HepG2 (cell line): ENCODE results near the gene P3H2. TPM values are rescaled to one million over a fixed set of nuclear protein-coding genes. Genes with fewer than 3 reads are reported as not detected.

Experiments
- ATAC-seq: fragments of 200-7000 bp; cut with Tn5 transposase; 3 replicates; pipeline ENCODE4 v1.9.1; 2020; ENCODE audit warnings: mild to moderate bottlenecking, moderate library complexity
- BruUV-seq: library from RNA; stranded (reverse); fragments of 400-500 nt; replicated peaks from 2 replicates; lab custom pipeline; 2021; lab: Mats Ljungman, UMichigan
- CTCF ChIA-PET: fragments of 300-600 bp; formaldehyde crosslinking; extraction: SDS; loops from one replicate; lab custom pipeline; 2021; ENCODE audit warnings: low total read pairs, inconsistent platforms, low intra/inter-chr PET ratio; lab: Yijun Ruan, JAX
- POLR2A ChIA-PET: fragments of 350-600 bp; sonication (Branson Sonifier 250); formaldehyde crosslinking; loops from one replicate; lab custom pipeline; 2020; ENCODE audit warnings: antibody characterized with exemption, inconsistent platforms; lab: Yijun Ruan, JAX
- DNase-seq: peaks from one replicate; pipeline ENCODE4 v3.0.0-alpha.2; 2015; ENCODE audit warnings: low spot score
- FAIRE-seq: peaks from 3 replicates; lab custom pipeline; 2011; peaks lifted over from hg19 to GRCh38; lab: Jason Lieb, UNC
- H2AFZ ChIP-seq: one replicate; pipeline ENCODE4 v1.6.1; 2011; ENCODE audit warnings: low read length, inconsistent platforms
- H3K27ac ChIP-seq: fragments of 300-600 bp; 3 replicates; pipeline ENCODE4 v1.8.0; 2011; ENCODE audit warnings: mixed run types, mild to moderate bottlenecking, mixed read lengths, low read length, inconsistent platforms; ENCODE audit not compliant: insufficient read depth; ENCODE audit errors: extremely low read length
- H3K27me3 ChIP-seq, 2 experiments: fragments of 200-600 bp in 1 of 2; 2 replicates in 1 of 2; 3 replicates in 1 of 2; pipeline versions ENCODE4 v1.6.0 to v1.8.0; 2011; ENCODE audit warnings: low read length in 2 of 2, mild to moderate bottlenecking in 2 of 2, moderate library complexity in 2 of 2, inconsistent platforms in 1 of 2; ENCODE audit not compliant: insufficient read depth in 2 of 2, control insufficient read depth in 1 of 2
- H3K36me3 ChIP-seq, 2 experiments: fragments of 200-600 bp in 1 of 2; replicated peaks in 1 of 2; 2 replicates in 1 of 2; 3 replicates in 1 of 2; pipeline versions ENCODE4 v1.5.1 to v1.8.0; 2011; ENCODE audit warnings: low read length in 2 of 2, inconsistent platforms in 1 of 2; ENCODE audit not compliant: insufficient read depth in 2 of 2, control insufficient read depth in 1 of 2
- H3K4me1 ChIP-seq: 2 replicates; pipeline ENCODE4 v1.5.1; 2012; ENCODE audit warnings: low read length, inconsistent platforms; ENCODE audit not compliant: insufficient read depth
- H3K4me2 ChIP-seq: 2 replicates; pipeline ENCODE4 v1.6.0; 2011; ENCODE audit warnings: low read depth, low read length, inconsistent platforms
- H3K4me3 ChIP-seq, 3 experiments: fragments of 200-600 bp in 1 of 3; sonication (generic), shearing (Covaris generic) in 1 of 3; replicated peaks in 1 of 3; 2 replicates each; pipeline ENCODE4 v1.5.1; 2011 to 2016; ENCODE audit warnings: low read length in 3 of 3, inconsistent platforms in 2 of 3, low read depth in 2 of 3, mild to moderate bottlenecking in 2 of 3, control low read depth in 1 of 3, mixed read lengths in 1 of 3; ENCODE audit not compliant: insufficient read depth in 1 of 3
- H3K79me2 ChIP-seq: one replicate; pipeline ENCODE4 v1.6.1; 2011; ENCODE audit warnings: low read length, inconsistent platforms; ENCODE audit not compliant: insufficient read depth
- H3K9ac ChIP-seq: 2 replicates; pipeline ENCODE4 v1.6.0; 2011; ENCODE audit warnings: mild to moderate bottlenecking, low read depth, low read length, inconsistent platforms; ENCODE audit not compliant: insufficient read depth
- H3K9me3 ChIP-seq: 2 replicates; pipeline ENCODE4 v1.5.1; 2012; ENCODE audit warnings: mild to moderate bottlenecking, low read length
- H4K20me1 ChIP-seq: 2 replicates; pipeline ENCODE4 v1.6.0; 2011; ENCODE audit warnings: inconsistent platforms, mild to moderate bottlenecking, low read length, moderate library complexity; ENCODE audit not compliant: insufficient read depth
- CTCF ChIP-seq: sonication (generic); formaldehyde crosslinking; IDR thresholded peaks from 2 replicates; pipeline ENCODE4 v1.5.0; 2020; ENCODE audit warnings: mild to moderate bottlenecking, missing genetic modification reagents, moderate library complexity
- ELF4 ChIP-seq: sonication (generic); formaldehyde crosslinking; IDR thresholded peaks from 2 replicates; pipeline ENCODE4 v1.5.0; 2020; ENCODE audit warnings: missing genetic modification reagents, mild to moderate bottlenecking, moderate library complexity, borderline replicate concordance
- HIVEP1 ChIP-seq: sonication (generic); formaldehyde crosslinking; IDR thresholded peaks from 2 replicates; pipeline ENCODE4 v1.4.0; 2020; ENCODE audit warnings: mild to moderate bottlenecking, missing genetic modification reagents
- MAF1 ChIP-seq: sonication (generic); formaldehyde crosslinking; IDR thresholded peaks from 2 replicates; pipeline ENCODE4 v1.5.0; 2020; ENCODE audit warnings: missing genetic modification reagents, borderline replicate concordance
- ONECUT2 ChIP-seq: sonication (generic); formaldehyde crosslinking; IDR thresholded peaks from 2 replicates; pipeline ENCODE4 v1.4.0; 2020; ENCODE audit warnings: missing genetic modification reagents
- SIN3A ChIP-seq: IDR thresholded peaks from 2 replicates; pipeline ENCODE4 v1.6.1; 2011; ENCODE audit warnings: low read depth, mild to moderate bottlenecking, control low read depth, low read length, borderline replicate concordance
- SIX4 ChIP-seq: sonication (generic); formaldehyde crosslinking; IDR thresholded peaks from 2 replicates; pipeline ENCODE4 v1.4.0; 2020; ENCODE audit warnings: missing genetic modification reagents
- TAF15 ChIP-seq: fragments of 200-400 bp; formaldehyde crosslinking; IDR thresholded peaks from one replicate; pipeline ENCODE4 v1.6.1; 2018; ENCODE audit warnings: mild to moderate bottlenecking, low read depth, low read length; ENCODE audit not compliant: poor library complexity, severe bottlenecking
- ZMAT5 ChIP-seq: sonication (generic); formaldehyde crosslinking; IDR thresholded peaks from 2 replicates; pipeline ENCODE4 v1.5.0; 2020; ENCODE audit warnings: mild to moderate bottlenecking, low read depth, missing genetic modification reagents, borderline replicate concordance
- ZNF160 ChIP-seq: sonication (generic); formaldehyde crosslinking; IDR thresholded peaks from 2 replicates; pipeline ENCODE4 v1.8.0; 2022; ENCODE audit warnings: mild to moderate bottlenecking, inconsistent platforms, missing genetic modification reagents
- ZNF343 ChIP-seq: sonication (generic); formaldehyde crosslinking; IDR thresholded peaks from 2 replicates; pipeline ENCODE4 v1.4.0; 2020; ENCODE audit warnings: mild to moderate bottlenecking, missing genetic modification reagents
- ZNF562 ChIP-seq: sonication (generic); formaldehyde crosslinking; IDR thresholded peaks from 2 replicates; pipeline ENCODE4 v1.8.0; 2022; ENCODE audit warnings: missing genetic modification reagents, borderline replicate concordance
- ZNF780A ChIP-seq: sonication (generic); formaldehyde crosslinking; IDR thresholded peaks from 2 replicates; pipeline ENCODE4 v1.8.0; 2022; ENCODE audit warnings: mild to moderate bottlenecking, missing genetic modification reagents, moderate library complexity
- WGBS: methylation state at CpG from one replicate; pipeline ENCODE4 v1.1.6; 2017; ENCODE audit warnings: low lambda C conversion rate; 5-methylcytosine and 5-hydroxymethylcytosine counted together
- in situ Hi-C: cut with HindIII; loops from 2 replicates; pipeline ENCODE4 v1.10.0; 2017; ENCODE audit warnings: low pct_unique_long_range_greater_than_20kb; ENCODE audit not compliant: extremely low pct_ligation_motif_present
- intact Hi-C: fragments of 100-400 bp; cut with micrococcal nuclease; formaldehyde crosslinking; loops from one replicate; pipeline ENCODE4 v1.10.0; 2022; ENCODE audit not compliant: unreplicated experiment
- polyA plus RNA-seq, 8 experiments: library from polyadenylated mRNA; depleted of rRNA in 3 of 8; stranded (reverse) in 7 of 8; unstranded in 1 of 8; fragments of >200 nt; fragmentation: Illumina TruSeq in 4 of 8; extraction: Trizol in 4 of 8; gene quantifications; 2 replicates each; pipeline versions ENCODE4 v1.2.1 to v1.2.3, GENCODE V29; 2011 to 2016; ENCODE audit warnings: low read depth in 4 of 8, missing spikeins in 1 of 8, mixed read lengths in 1 of 8; ENCODE audit not compliant: insufficient read depth in 1 of 8
- total RNA-seq, 5 experiments: library from RNA; depleted of rRNA; stranded (reverse); fragments of >200 nt; fragmentation: Illumina TruSeq; extraction: Trizol; gene quantifications; 2 replicates each; pipeline ENCODE4 v1.2.3, GENCODE V29; 2016; ENCODE audit warnings: low read depth in 1 of 5
- TF ChIP-seq, protein P1 (sequence below): sonication (generic); formaldehyde crosslinking; conservative IDR thresholded peaks from 2 replicates; pipeline ENCODE4 v1.4.0; 2020; ENCODE audit warnings: missing genetic modification reagents

The P3H2 gene
- total and polyA plus RNA-seq, 2 of the 13 experiments (the other 11 are each of a cell fraction or from before 2014, with no cell fraction given): not detected

GRCh38 chr3:190064659-190065058, 56.0 kb downstream of the P3H2 start:
- H2AFZ ChIP-seq: no peak overlapping the region
- intact Hi-C loops: no loop called here
- no peaks in the 10 kb centered on the region for H3K4me1 ChIP-seq
- no peaks in the 10 kb centered on the region for H3K27me3 ChIP-seq
- no peak overlapping the region for H3K4me3 ChIP-seq
- no peaks in the 10 kb centered on the region for H3K79me2 ChIP-seq
- CTCF ChIA-PET: no interaction called here
- H3K36me3 ChIP-seq: no peaks in the 10 kb centered on the region
- H3K9me3 ChIP-seq: no peaks in the 10 kb centered on the region
- no peak overlapping the region for H3K9ac ChIP-seq
- in situ Hi-C loops: no loop called here
- no peak overlapping the region for H3K27ac ChIP-seq
- DNase-seq (no peak), FAIRE-seq (no peak), ATAC-seq (no peak)
- H4K20me1 ChIP-seq: no peaks in the 10 kb centered on the region
- WGBS: 98% methylated on average over 2 of the region's 2 CpGs
- POLR2A ChIA-PET: no interaction called here
- BruUV-seq: no TSS peak
- no peak for TF ChIP-seq ONECUT2 (CRISPR knock-in tag)
- TF ChIP-seq ZNF160 (CRISPR knock-in tag): no peak
- no peak for TF ChIP-seq TAF15
- TF ChIP-seq, protein P1, sequence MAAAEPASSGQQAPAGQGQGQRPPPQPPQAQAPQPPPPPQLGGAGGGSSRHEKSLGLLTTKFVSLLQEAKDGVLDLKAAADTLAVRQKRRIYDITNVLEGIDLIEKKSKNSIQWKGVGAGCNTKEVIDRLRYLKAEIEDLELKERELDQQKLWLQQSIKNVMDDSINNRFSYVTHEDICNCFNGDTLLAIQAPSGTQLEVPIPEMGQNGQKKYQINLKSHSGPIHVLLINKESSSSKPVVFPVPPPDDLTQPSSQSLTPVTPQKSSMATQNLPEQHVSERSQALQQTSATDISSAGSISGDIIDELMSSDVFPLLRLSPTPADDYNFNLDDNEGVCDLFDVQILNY (CRISPR knock-in tag): no peak
- no peak overlapping the region for H3K4me2 ChIP-seq

DNA sequence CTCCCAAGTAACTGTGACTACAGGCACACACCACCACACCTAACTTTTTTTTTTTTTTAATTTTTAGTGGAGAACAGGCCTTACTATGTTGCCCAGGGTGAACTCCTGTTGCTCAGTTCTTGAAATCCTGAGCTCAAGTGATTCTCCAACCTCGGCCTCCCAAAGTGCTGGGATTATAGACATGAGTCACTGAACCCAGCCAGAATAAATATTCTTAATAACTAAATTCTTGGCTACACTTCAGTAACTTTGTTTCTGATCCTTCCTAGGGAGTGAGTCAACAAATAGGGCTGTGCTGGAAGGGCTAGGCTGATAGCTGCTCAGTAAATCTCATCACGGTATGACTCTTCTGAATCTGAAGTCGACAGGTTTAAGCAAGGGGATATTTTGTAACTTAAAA, 56.6 kb downstream of the P3H2 start:
- BruUV-seq: no TSS peak
- TF ChIP-seq MAF1 (no peak), CTCF (CRISPR knock-in tag) (no peak), ZNF343 (CRISPR knock-in tag) (no peak), ZNF780A (no peak), ZNF562 (CRISPR knock-in tag) (no peak), SIN3A (no peak), ZMAT5 (CRISPR knock-in tag) (no peak), ELF4 (CRISPR knock-in tag) (no peak), SIX4 (CRISPR knock-in tag) (no peak), HIVEP1 (CRISPR knock-in tag) (no peak)
- H3K79me2 ChIP-seq: no peaks in the 10 kb centered on the region
- in situ Hi-C loops (no loop called here), intact Hi-C loops (no loop called here)
- 6% methylated on average over 3 of the region's 3 CpGs for WGBS
- no peak overlapping the region for H3K4me2 ChIP-seq
- no peak for FAIRE-seq
- no peak overlapping the region for H3K9ac ChIP-seq
- POLR2A ChIA-PET: no interaction called here
- CTCF ChIA-PET: no interaction called here
- no peak overlapping the region for H3K4me3 ChIP-seq
- no peak overlapping the region for H3K27ac ChIP-seq
- no peak for DNase-seq
- H3K4me1 ChIP-seq: no peaks in the 10 kb centered on the region
- H4K20me1 ChIP-seq: no peaks in the 10 kb centered on the region
- no peaks in the 10 kb centered on the region for H3K9me3 ChIP-seq
- no peak overlapping the region for H2AFZ ChIP-seq
- ATAC-seq: no peak
- H3K27me3 ChIP-seq: no peaks in the 10 kb centered on the region
- no peaks in the 10 kb centered on the region for H3K36me3 ChIP-seq
